ENCODE data around the gene ICAM1. TPM values are rescaled to one million over a fixed set of nuclear protein-coding genes. Genes with fewer than 3 reads are reported as not detected.

ICAM1 gene
- polyA plus RNA-seq, 1 donor from 2014 or later, result not detected

- TF ChIP-seq REST (IDR thresholded peaks at IDR 0.05; ENCODE audit: borderline replicate concordance), result no peak
- TF ChIP-seq TAF1 (IDR thresholded peaks at IDR 0.05; ENCODE audit: low read depth), result no peak
- no peak for TF ChIP-seq SMC3 (conservative IDR thresholded peaks at IDR 0.05; ENCODE audit: poor library complexity)
- TF ChIP-seq RAD21 (conservative IDR thresholded peaks at IDR 0.05), result no peak
- no peak for TF ChIP-seq EZH2 (IDR thresholded peaks at IDR 0.05; ENCODE audit: borderline replicate concordance, insufficient read depth, low read length, poor library complexity, severe bottlenecking)
- TF ChIP-seq POLR2AphosphoS5 (IDR thresholded peaks at IDR 0.05), result no peak
- no peak for TF ChIP-seq EP300 (conservative IDR thresholded peaks at IDR 0.05; ENCODE audit: poor library complexity, severe bottlenecking)
- no peak for TF ChIP-seq CTCF (IDR thresholded peaks at IDR 0.05; ENCODE audit: poor library complexity, severe bottlenecking)
- TF ChIP-seq MXI1 (conservative IDR thresholded peaks at IDR 0.05; ENCODE audit: poor library complexity, severe bottlenecking), result no peak
- Histone ChIP-seq H3K4me3 (ENCODE audit: low read length) (no peak overlapping the region), H4K20me1 (ENCODE audit: insufficient read depth) (no peaks in the 10 kb centered on the region), H3K9me2 (ENCODE audit: insufficient read depth, low read length) (no peaks in the 10 kb centered on the region), H3K9ac (ENCODE audit: low read length) (no peak overlapping the region), H3K79me2 (replicated peaks; ENCODE audit: insufficient read depth, low read length) (no peaks in the 10 kb centered on the region), H3K36me3 (ENCODE audit: insufficient read depth, low read length) (no peaks in the 10 kb centered on the region), H3K4me2 (ENCODE audit: low read length) (no peak overlapping the region), H3K27ac (ENCODE audit: low read length) (no peak overlapping the region), H3K27me3 (ENCODE audit: insufficient read depth, low read depth, low read length) (no peaks in the 10 kb centered on the region), H3F3A (ENCODE audit: insufficient read depth, low read length, poor library complexity, severe bottlenecking) (no peaks in the 10 kb centered on the region), H2AFZ (ENCODE audit: low read depth, low read length) (no peak overlapping the region), H3K9me3 (ENCODE audit: low read length) (no peaks in the 10 kb centered on the region)
These were observed 10.8 kb upstream of the ICAM1 start for GRCh38 chr19:10260141-10260584.

GRCh38 chr19:10262771-10263170 is 8.1 kb upstream of the ICAM1 start:
- Histone ChIP-seq H3K9me3 (ENCODE audit: low read length) (no peaks in the 10 kb centered on the region), H3K27me3 (ENCODE audit: insufficient read depth, low read depth, low read length) (no peaks in the 10 kb centered on the region), H3F3A (ENCODE audit: insufficient read depth, low read length, poor library complexity, severe bottlenecking) (no peaks in the 10 kb centered on the region), H3K9ac (ENCODE audit: low read length) (no peak overlapping the region), H4K20me1 (ENCODE audit: insufficient read depth) (no peaks in the 10 kb centered on the region), H3K27ac (ENCODE audit: low read length) (no peak overlapping the region), H3K4me3 (ENCODE audit: low read length) (no peak overlapping the region), H3K9me2 (ENCODE audit: insufficient read depth, low read length) (no peaks in the 10 kb centered on the region), H3K79me2 (replicated peaks; ENCODE audit: insufficient read depth, low read length) (no peaks in the 10 kb centered on the region), H2AFZ (ENCODE audit: low read depth, low read length) (no peak overlapping the region), H3K36me3 (ENCODE audit: insufficient read depth, low read length) (no peaks in the 10 kb centered on the region), H3K4me2 (ENCODE audit: low read length) (no peak overlapping the region)
- TF ChIP-seq SMC3 (conservative IDR thresholded peaks at IDR 0.05; ENCODE audit: poor library complexity), result no peak
- no peak for TF ChIP-seq TAF1 (IDR thresholded peaks at IDR 0.05; ENCODE audit: low read depth)
- no peak for TF ChIP-seq EP300 (conservative IDR thresholded peaks at IDR 0.05; ENCODE audit: poor library complexity, severe bottlenecking)
- no peak for TF ChIP-seq POLR2AphosphoS5 (IDR thresholded peaks at IDR 0.05)
- no peak for TF ChIP-seq REST (IDR thresholded peaks at IDR 0.05; ENCODE audit: borderline replicate concordance)
- TF ChIP-seq EZH2 (IDR thresholded peaks at IDR 0.05; ENCODE audit: borderline replicate concordance, insufficient read depth, low read length, poor library complexity, severe bottlenecking), result no peak
- TF ChIP-seq RAD21 (conservative IDR thresholded peaks at IDR 0.05), result no peak
- no peak for TF ChIP-seq MXI1 (conservative IDR thresholded peaks at IDR 0.05; ENCODE audit: poor library complexity, severe bottlenecking)
- TF ChIP-seq CTCF (IDR thresholded peaks at IDR 0.05; ENCODE audit: poor library complexity, severe bottlenecking), result no peak
